Central memory CD4-positive, alpha-beta T cell (primary cell): ENCODE measurements around the gene TBX1.
A peak's percentile ranks its signal among the peaks of the same experiment; 100 is the strongest.

Source experiments
- DNase-seq: peaks from one replicate; pipeline ENCODE4 v3.0.0; 2022
- total RNA-seq, 3 experiments: gene quantifications; one replicate each; lab custom pipeline; 2026; lab: John Stamatoyannopoulos, UW

TBX1 gene
- total RNA-seq, result 0 to 0.19 (median 0) reads per million in 3 experiments

DNA sequence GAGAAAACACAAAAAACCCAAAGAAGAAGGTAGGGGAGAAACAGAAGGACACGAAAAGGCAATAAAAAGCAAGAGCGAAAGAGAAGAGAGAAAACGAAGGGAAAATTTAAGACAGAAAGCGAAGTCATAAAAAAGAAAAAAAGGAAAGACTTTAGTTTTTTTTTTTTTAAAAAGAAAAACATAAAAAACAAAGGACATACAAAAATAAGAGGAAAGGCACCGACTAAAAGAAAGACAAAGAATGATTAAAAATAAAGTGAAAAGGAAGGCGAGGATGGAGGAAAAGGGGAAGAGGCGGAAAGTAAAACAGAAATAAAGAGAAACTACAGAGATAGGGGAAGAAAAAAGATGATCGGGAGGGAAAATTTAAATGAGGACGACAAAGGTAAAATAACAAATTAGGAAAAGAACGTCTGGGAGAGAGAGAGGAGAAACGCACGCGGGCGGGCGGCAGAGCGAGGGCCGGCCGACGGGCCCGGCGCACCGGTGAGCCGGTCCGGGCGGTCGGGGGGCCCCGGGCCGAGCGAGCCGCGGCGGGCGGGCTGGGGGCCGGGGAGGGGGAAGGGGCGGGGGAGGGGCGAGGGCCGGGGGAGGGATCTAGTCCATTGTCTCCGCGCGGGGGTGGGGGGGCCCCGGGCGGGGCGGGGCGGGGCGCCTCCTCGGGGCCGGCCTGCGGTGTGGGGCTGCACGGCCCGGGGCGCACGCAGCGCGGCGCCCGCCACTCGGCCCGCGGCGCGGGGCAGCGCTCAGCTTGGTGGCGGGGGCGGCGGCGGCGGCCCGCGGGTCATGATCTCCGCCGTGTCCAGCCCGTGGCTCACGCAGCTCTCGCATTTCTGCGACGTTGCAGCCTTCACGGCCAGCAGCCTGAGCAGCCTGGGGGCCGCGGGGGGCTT lies at the start of gene TBX1:
TBX1 (plus strand) TSS at position 721 of the 893 bp plus-strand sequence; CDS start at position 787, 66 bp downstream.
- no peak for DNase-seq

DNA sequence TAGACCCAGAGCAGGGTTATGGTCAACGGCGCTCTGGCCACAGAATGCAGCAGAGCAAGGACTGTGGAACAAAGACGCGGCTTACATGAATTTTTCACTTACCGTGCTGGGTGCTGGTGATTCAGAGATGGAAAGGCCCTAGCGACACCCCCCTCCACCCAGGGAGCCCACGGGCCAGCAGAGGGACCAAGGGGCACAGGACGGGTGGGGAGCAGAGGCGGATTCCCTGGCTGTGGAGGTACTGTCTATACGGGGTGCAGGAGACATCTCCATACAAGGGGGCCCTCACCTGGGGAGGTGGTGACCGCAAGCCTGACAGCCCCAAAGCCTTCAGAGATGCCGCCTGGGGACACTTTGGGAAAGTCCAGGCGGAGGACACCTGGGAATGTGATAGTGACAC lies 47.3 kb upstream of the TBX1 start:
- DNase-seq, result no peak

DNA sequence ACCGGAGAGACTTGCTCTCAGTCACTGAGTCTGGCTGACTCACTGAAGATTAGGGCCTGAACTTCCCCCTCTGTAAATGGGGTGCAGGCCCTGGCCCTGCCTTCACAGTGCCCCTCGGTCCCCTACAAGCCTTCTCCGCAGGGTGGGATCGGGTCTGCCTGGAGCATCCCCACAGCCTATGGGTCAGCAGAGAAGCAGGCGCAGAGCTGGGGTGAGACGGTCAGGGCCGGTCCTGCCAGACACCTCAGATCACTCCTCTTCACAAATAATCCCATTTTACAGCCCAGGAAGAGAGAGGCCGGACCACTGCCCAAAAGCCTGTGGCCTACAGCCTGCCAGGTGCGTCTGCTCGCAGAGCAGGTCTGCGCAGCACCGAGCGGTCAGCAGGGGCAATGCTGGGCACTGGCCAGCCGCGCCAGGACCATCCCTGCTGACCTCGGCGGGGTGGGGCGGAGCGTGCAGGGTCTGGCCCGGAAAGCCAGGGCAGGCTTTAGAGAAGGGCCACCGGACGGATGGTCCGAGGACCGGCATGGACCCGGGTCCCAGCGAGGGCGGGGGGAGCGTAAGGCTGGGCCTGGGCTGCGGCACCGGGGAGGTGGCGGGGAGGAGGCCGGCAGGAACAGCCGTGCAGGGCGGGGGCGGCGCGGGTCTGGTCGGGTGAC lies 46.8 kb upstream of the TBX1 start:
- DNase-seq, result no peak

DNA sequence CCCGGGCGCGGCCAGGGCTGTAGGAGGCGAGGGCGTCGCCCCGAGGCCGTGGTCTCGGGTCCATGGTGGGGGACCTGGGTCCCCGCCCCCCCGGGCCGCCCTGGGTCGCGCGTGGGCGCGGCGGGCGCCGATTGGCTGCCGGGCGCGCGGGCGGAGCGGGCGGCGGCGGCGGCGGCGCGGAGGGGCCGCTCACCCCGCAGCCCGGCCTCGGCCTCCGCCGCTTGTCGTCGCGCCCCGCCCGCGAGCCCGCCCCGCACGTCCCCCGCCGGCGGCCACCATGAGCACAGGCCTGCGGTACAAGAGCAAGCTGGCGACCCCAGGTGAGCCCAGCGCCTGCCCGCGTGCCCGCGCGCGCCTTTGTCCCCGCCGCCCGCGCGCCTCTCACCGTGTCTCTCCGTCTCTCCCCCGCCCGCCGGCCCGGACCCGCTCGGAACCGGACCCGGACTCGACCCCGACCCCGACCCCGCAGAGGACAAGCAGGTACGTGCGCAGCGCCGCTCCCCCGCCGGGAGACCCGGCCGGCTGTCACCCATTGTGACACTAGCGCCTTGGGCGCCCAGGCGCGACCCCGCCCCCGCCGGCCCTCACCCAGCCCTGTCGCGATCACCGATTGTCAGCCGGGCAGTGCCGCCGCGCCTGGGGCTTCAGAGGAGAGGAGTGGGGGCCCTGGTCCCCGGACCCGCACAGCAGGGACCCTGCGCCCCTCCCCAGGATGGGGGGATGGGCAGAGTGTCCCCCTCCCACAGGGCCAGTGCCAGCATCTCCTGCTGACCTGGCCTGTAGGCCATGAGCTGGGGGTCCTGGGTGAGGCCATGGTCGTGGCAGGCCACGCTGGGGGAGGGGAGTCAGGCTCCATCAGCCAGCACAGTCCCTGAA lies 46.0 kb upstream of the TBX1 start, which contains the start of gene SEPTIN5:
SEPTIN5 (plus strand) TSS at position 192 of the 876 bp plus-strand sequence; CDS start at position 278, 86 bp downstream.
- DNase-seq, result no peak

DNA sequence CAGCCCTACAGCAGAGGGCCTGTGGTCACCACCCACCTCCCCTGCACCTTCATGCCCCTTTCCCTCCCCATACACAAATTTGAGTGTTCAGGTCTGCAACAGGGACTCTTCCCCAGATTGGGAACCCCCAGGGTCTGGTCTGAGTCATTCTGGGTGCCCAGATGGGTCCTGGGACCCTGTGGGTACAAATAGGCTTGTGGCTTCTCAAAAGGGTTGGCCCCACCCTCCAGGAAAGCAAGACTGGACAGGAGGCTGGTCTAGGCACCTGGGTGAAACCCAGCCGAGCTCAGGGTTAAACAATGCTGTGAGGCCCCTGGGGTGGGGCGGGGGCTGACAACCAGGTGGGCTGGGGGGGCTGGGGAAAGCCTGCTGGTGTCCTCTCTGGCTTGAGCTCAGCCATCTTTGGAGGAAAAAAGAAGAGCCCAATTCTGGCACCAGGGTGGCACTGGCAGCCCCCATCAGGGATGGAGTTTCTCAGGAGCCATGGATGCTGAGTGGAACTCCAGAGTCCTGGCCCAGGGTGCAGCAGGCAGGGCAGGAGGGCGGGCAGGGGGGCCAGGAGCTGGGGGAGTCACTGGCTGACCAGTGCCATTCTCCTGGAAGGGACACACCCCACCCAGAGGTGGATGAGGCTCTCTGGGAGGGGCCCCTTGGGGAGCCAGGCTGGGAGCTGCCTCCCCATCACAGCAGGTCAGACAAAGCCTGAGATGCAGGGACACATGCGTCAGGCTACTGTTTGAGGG lies 45.2 kb upstream of the TBX1 start:
- DNase-seq, result no peak

DNA sequence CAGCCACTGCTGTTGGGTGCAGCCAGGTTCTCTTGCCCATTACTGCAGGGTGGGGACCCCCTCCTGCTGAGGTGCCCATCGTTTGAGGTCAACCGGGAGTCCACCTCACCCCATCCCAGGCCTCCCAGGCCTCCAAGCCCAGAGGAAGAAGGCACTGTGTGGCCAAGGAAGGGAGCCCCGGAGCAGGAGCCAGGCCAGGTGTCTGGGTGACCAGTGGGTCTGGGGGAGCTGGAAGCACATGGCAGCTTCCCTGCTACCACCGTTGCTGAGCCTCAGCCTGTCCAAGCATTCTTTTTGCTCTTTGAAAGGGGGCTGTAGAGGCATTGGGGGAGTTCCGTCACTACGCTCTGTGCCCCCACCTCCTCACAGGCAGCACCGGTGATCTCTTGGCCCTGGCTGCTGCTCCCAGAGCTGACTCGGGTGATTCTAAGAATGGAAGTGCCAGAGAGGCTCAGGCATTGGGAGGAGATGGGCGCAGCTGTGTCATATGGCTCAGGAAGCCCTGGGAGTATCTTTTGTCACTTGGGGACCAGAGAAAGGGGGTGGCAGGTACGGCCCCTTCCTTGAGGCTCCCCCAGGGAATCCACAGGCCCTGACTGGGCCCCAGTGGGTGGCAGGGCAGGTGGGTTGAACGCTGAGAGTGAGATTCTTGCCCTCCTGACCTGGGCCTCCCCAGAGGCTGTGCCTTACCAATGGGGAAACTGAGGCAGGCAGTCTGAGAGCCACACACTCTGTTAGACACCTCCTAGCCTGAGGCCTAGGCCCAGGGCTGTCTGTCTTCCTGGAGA lies 44.3 kb upstream of the TBX1 start:
- no peak for DNase-seq

DNA sequence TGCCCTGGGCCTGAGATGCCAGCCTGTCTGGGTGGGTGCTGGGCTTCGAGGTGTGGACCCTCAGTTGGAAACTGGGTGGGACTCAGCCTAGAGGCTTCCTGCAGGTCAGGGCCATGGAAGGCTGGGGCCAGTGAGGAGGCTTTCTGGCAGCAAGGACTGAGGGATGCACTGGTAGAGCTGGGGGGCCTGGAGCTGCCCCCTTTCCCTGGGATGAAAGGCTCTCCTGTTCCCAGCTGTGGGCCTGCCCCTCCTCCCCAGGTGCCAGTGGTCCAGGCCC lies 43.8 kb upstream of the TBX1 start:
- no peak for DNase-seq

DNA sequence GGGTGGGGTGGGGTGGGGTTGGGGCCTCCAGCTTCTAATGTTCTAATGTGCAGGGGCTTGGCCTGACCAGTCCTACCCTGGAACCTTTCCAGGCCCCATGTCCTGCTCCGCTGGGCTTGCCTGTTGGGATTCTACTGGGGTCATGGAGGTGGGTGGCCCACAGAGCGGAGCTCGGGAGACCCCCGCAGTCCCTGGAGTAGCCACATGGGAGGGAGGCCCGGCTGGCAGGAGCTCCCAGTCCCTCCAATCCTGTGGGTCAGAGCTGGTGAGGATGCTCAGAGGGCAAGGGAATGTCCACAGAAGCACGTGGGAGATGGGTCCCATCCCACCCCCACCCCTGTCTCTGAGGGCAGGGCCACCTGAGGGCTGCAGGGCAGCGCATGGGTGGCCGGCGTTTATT lies 43.4 kb upstream of the TBX1 start:
- DNase-seq, result no peak

DNA sequence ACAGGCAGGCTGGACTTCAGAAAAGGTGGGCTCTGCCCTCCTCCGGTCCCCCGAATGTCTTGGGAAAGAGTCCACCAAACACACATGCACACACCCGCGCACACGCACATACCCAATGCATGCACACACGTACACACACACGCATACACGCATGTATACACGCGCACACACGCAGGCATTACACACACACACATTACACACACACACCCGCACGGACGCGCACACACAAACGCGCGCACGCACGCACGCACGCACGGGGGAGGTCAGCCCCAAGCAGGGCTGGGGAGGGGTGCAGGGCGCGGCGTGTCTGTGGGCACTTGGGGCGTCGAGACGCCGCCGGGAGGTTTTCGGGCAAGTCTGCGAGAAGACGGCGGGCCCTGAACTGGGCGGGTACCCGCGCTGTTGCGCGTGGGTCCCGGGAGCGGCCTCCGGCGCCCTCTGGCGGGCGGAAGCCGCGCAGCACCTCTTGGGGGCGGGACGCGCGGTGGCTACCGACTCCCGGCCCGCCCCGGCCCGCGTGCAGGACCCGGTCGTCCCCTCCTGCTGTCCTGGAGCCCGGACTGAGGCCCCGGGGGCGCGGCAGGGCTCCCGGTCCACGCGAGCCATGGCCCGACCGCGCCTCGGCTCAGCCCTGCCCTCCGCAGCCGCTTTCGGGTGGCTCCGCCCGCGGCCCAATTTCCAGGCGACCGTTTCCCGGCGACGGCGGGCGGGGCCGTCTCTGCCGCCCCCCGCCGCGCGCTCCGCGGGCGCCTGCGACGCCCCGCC lies 42.7 kb upstream of the TBX1 start:
- DNase-seq, result peak; percentile 79

DNA sequence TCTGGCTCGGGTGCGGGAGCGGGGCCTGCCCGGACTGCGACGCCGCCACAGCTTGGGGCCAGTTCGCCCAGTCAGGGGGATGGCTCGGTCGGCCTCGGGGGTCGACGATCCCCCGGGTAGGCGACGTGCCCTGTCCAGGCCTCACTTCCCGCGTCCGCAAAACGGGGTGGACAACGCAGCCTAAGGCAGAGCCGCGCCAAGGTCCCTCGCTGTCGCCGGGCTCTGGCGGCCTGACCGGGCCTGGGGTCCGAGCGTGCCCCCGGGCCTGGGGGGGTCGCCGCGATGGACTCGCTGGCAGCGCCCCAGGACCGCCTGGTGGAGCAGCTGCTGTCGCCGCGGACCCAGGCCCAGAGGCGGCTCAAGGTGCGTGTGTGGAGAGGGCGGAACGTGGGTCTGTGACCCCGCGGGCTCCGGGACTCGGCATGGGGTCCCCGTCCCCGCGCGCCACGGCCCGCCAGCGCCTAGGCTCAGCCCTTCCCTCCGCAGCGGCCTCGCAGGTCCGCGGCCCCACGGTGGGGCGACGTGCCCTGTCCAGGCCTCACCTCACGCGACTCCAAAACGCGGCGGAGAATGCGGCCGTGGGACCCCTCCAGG lies 42.0 kb upstream of the TBX1 start:
- no peak for DNase-seq

DNA sequence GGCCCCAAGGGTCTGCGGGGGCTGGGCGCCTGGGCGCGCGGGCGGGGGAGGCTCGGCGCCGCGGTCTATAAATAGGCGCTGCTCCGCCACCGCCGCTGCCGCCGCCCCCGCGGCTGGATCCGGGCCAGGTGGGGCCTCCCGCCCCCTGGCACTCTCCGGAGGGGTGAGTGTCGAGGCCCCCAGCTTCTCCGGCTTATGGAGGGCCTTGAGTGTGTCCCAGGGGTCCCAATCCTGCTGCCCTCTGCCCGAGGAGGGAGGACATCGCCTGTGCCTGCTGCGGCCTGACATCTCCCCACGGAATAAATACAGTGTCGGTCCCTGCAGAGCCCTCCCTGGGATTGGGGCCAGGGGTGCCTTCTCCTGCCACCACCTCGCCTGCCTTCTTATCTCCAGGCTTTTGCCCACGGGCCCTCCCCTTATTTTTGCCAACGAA lies 41.5 kb upstream of the TBX1 start:
- no peak for DNase-seq

DNA sequence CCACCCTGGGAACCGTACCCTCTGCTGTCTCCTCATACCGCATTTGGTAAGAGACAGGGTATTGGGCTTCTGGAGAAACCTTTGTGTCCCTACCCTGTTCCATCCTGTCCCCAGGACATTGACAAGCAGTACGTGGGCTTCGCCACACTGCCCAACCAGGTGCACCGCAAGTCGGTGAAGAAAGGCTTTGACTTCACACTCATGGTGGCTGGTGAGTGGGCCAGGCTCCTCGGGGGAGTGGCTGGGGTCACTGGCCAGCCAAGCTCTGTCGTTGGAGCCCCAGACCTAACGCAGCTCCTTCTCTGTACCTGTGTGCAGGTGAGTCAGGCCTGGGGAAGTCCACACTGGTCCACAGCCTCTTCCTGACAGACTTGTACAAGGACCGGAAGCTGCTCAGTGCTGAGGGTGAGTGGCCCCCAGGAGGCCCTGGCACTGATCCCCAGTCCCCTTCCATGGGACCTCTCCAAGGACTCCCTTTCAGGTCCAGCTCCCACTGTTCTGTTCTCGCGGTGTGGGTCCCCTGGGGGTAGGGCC lies 41.0 kb upstream of the TBX1 start:
- no peak for DNase-seq

DNA sequence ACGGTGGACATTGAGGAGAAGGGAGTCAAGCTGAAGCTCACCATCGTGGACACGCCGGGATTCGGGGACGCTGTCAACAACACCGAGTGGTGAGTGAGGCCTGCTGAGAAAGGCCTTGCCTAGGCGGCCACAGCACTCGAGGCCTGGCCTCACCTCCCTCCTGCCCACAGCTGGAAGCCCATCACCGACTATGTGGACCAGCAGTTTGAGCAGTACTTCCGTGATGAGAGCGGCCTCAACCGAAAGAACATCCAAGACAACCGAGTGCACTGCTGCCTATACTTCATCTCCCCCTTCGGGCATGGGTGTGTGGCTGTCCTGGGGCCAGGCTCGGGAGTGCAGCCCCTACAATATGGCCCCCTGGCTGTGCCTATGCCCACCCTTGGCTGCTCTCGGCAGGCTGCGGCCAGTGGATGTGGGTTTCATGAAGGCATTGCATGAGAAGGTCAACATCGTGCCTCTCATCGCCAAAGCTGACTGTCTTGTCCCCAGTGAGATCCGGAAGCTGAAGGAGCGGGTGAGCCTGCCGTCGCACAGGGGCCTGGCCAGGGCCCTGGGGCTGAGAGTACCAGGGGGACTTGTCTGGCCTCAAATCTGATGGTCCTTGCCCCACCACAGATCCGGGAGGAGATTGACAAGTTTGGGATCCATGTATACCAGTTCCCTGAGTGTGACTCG lies 40.3 kb upstream of the TBX1 start:
- no peak for DNase-seq

DNA sequence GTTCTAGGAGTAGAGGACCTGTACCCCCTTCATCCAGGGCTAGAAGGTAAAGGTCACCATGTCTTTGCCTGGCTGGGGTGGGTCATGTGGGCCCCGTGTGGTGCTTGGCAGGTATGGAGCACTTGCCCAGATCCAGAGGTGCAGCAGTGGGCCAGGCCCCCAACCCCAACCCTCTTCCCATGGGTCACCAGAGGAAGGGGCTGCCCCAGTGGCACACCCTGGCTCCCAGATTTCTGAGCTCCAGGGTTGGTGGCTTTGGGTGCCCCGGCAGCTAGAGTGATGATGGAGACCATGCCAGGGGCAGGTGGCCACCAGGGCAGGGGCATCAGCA lies 39.6 kb upstream of the TBX1 start:
- DNase-seq, result no peak

DNA sequence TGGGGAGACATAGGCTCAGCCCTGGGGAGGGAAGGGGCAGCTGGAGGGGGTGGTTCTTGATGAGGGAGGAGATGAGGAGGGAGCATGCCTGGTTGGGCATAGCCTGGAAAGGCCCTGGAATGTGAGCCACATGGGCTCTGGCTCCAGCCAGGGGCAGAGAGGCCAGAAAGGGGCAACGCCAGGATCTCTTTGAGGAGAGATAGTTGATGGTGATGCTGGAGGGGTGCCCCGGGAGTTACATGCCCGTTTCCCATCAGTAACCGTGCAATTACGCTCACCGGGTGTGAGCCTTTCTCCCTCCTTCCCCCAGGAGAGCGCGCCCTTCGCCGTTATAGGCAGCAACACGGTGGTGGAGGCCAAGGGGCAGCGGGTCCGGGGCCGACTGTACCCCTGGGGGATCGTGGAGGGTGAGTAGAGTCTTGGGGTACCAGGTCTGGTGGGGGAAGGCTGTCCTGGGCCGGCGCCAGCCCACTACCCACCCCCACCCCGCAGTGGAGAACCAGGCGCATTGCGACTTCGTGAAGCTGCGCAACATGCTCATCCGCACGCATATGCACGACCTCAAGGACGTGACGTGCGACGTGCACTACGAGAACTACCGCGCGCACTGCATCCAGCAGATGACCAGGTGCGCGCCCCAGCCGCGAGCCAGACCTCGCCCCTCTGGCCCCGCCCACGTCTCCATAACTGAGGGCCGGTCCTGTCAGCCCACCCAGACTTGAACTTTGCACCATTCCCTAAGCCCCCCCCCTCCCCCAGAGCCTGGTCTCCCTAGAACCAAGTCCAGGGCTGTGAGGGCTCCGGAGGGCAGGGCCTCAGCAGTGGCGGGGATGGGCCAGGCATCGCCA lies 39.0 kb upstream of the TBX1 start:
- no peak for DNase-seq

DNA sequence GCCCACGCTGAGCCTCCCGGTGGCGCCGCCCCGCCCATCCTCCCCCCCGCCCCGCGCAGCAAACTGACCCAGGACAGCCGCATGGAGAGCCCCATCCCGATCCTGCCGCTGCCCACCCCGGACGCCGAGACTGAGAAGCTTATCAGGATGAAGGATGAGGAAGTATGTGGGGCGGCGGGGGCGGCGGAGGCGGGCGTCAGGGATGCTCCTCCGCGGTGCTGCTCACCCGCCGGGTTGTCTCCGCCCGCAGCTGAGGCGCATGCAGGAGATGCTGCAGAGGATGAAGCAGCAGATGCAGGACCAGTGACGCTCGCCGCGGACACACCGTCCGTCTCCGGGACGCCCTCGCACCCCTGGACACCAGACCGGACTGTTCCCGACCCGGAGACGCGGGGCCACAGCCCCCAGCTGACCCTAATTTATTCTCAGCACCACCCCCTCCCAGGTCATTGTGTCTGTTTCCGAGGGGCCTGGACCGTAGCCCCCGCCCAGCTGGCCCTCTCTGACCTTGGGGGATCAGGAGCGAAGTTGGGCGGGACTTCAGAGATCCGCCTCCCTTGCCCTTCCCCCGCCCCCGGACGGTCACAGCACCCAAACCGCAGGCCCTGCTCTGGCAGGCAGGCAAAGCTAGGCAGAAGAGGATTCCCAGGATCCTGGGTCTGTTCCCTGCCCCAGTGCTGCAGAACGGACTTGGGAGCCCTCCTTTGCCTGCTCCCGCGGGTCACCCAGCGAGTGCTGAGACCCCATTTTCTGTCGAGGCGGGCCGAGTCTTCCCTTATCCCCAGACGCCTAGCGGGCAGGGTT lies 38.2 kb upstream of the TBX1 start:
- DNase-seq, result no peak

DNA sequence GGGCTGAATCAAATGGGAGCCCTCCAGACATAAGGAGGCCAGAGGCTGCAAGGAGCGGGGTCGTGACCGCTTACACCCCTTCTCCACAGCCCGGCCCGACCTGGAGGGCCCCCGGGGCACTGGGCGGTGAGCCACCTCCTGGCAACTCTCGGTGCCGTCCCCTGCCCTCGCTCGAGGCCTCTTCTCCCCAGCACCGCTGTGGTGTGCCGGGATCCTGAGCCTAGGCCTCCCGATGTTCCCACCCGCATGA lies 37.7 kb upstream of the TBX1 start:
- no peak for DNase-seq
